Esophagus squamous epithelium (tissue), 5 donors: ENCODE data around the gene ARHGEF28. TPM values are rescaled to one million over a fixed set of nuclear protein-coding genes. Genes with fewer than 3 reads are reported as not detected.

Experiments used
- DNase-seq: peaks from one replicate; lab custom pipeline; 2025; lab: John Stamatoyannopoulos, UW
- H3K27ac ChIP-seq, 4 donors: fragments of 200-600 bp; sonication (generic); one replicate each; pipeline ENCODE4 v1.5.1; 2016 to 2019; ENCODE audit warnings: mild to moderate bottlenecking in 1 of 4
- H3K27me3 ChIP-seq, 4 donors: fragments of 200-600 bp; sonication (generic); 1 replicate in 3 of 4; 2 replicates in 1 of 4; pipeline versions ENCODE4 v1.5.1 to v1.6.0; 2017 to 2021; ENCODE audit warnings: antibody characterized with exemption in 1 of 4
- H3K36me3 ChIP-seq, 3 donors: fragments of 200-600 bp; sonication (generic); one replicate each; pipeline ENCODE4 v1.5.1; 2016 to 2019
- H3K4me1 ChIP-seq, 3 donors: fragments of 200-600 bp; sonication (generic); one replicate each; pipeline ENCODE4 v1.5.1; 2017 to 2019
- H3K4me3 ChIP-seq, 4 donors: fragments of 200-600 bp; sonication (generic); 1 replicate in 3 of 4; 2 replicates in 1 of 4; pipeline ENCODE4 v1.5.1; 2016 to 2019; ENCODE audit warnings: mild to moderate bottlenecking in 2 of 4, moderate library complexity in 1 of 4
- H3K9me3 ChIP-seq, 3 donors: fragments of 200-600 bp; sonication (generic); one replicate each; pipeline ENCODE4 v1.5.1; 2016 to 2019
- POLR2A ChIP-seq, 4 donors: fragments of 450-650 bp; IDR thresholded peaks; one replicate each; pipeline ENCODE4 v1.6.1; 2017; ENCODE audit warnings: antibody characterized with exemption in 4 of 4, mild to moderate bottlenecking in 4 of 4, moderate library complexity in 3 of 4
- WGBS, 2 donors: methylation state at CpG; one replicate each; pipeline ENCODE4 v1.1.5; 2018; 5-methylcytosine and 5-hydroxymethylcytosine counted together
- intact Hi-C: fragments of 100-400 bp; cut with DNase I; formaldehyde crosslinking; loops from one replicate; pipeline ENCODE4 v1.15.0; 2022
- total RNA-seq, 4 donors: library from RNA; depleted of rRNA; stranded (reverse); fragments of >200 nt; gene quantifications; one replicate each; pipeline ENCODE4 v1.1.0, GENCODE V29; 2016
- TF ChIP-seq, protein P1 (sequence below), 6 experiments: fragments of 450-650 bp in 4 of 6; fragments of 200-600 bp in 2 of 6; sonication (generic) in 2 of 6; IDR thresholded peaks; one replicate each; pipeline ENCODE4 v1.5.1; 2016 to 2019; ENCODE audit warnings: antibody characterized with exemption in 6 of 6, mild to moderate bottlenecking in 4 of 6, moderate library complexity in 4 of 6
- donor health status: DM: yes; HTN: yes; CAD: no.

The ARHGEF28 gene
- total RNA-seq, 4 donors from 2014 or later = 9.2 to 34.3 (median 12.7) TPM

- Histone ChIP-seq H3K4me3 (no peak overlapping the region), H3K27me3 (no peaks in the 10 kb centered on the region), H3K9me3 (no peaks in the 10 kb centered on the region), H3K36me3 (peaks cover 0 to 47% (median 3%) of the 10 kb centered on the region in 3 donors), H3K27ac (no peak overlapping the region), H3K4me1 (peaks cover 0 to 3% (median 0%) of the 10 kb centered on the region in 3 donors)
- intact Hi-C loops = no loop called here
- no peak for DNase-seq
- no peak for TF ChIP-seq POLR2A (IDR thresholded peaks at IDR 0.05)
- TF ChIP-seq, protein P1, sequence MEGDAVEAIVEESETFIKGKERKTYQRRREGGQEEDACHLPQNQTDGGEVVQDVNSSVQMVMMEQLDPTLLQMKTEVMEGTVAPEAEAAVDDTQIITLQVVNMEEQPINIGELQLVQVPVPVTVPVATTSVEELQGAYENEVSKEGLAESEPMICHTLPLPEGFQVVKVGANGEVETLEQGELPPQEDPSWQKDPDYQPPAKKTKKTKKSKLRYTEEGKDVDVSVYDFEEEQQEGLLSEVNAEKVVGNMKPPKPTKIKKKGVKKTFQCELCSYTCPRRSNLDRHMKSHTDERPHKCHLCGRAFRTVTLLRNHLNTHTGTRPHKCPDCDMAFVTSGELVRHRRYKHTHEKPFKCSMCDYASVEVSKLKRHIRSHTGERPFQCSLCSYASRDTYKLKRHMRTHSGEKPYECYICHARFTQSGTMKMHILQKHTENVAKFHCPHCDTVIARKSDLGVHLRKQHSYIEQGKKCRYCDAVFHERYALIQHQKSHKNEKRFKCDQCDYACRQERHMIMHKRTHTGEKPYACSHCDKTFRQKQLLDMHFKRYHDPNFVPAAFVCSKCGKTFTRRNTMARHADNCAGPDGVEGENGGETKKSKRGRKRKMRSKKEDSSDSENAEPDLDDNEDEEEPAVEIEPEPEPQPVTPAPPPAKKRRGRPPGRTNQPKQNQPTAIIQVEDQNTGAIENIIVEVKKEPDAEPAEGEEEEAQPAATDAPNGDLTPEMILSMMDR (IDR thresholded peaks at IDR 0.05) = no peak
- WGBS, 2 donors = 35 to 73% methylated on average over 4 to 7 of the region's 9 CpGs
These were observed 273.1 kb downstream of the ARHGEF28 start for GRCh38 chr5:73899055-73899454.

- DNase-seq = no peak
- no peaks in the 10 kb centered on the region for H3K27me3 ChIP-seq
- TF ChIP-seq, protein P1 (IDR thresholded peaks at IDR 0.05) = no peak
- TF ChIP-seq POLR2A (IDR thresholded peaks at IDR 0.05) = no peak
- H3K4me3 ChIP-seq = no peak overlapping the region
- H3K27ac ChIP-seq = no peak overlapping the region
- H3K4me1 ChIP-seq = peaks cover 0 to 3% (median 0%) of the 10 kb centered on the region in 3 donors
- intact Hi-C loops = loop anchor here (5.0 kb wide), 1 partner anchor 747 kb away; no protein-coding TSS in a partner anchor
- peaks cover 0 to 51% (median 3%) of the 10 kb centered on the region in 3 donors for H3K36me3 ChIP-seq
- WGBS, 2 donors = 84 to 85% methylated on average over 3 of the region's 3 CpGs
- H3K9me3 ChIP-seq = no peaks in the 10 kb centered on the region
These were observed 273.9 kb downstream of the ARHGEF28 start for GRCh38 chr5:73899916-73900315.

- peaks cover 0 to 3% (median 0%) of the 10 kb centered on the region in 3 donors for H3K4me1 ChIP-seq
- H3K27ac ChIP-seq = no peak overlapping the region
- WGBS, 2 donors = 81 to 87% methylated on average over 7 of the region's 7 CpGs
- no peaks in the 10 kb centered on the region for H3K9me3 ChIP-seq
- DNase-seq = no peak
- TF ChIP-seq POLR2A (IDR thresholded peaks at IDR 0.05) = no peak
- TF ChIP-seq, protein P1 (IDR thresholded peaks at IDR 0.05) = no peak
- peaks cover 0 to 49% (median 3%) of the 10 kb centered on the region in 3 donors for H3K36me3 ChIP-seq
- H3K4me3 ChIP-seq = no peak overlapping the region
- H3K27me3 ChIP-seq = no peaks in the 10 kb centered on the region
- intact Hi-C loops = loop anchor here (5.0 kb wide), 1 partner anchor 747 kb away; no protein-coding TSS in a partner anchor
These were observed 274.6 kb downstream of the ARHGEF28 start for GRCh38 chr5:73900566-73900965.

- peaks cover 0 to 44% (median 3%) of the 10 kb centered on the region in 3 donors for H3K36me3 ChIP-seq
- WGBS, 2 donors = 24 to 40% methylated on average over 10 to 11 of the region's 13 CpGs
- no peaks in the 10 kb centered on the region for H3K27me3 ChIP-seq
- DNase-seq = no peak
- H3K4me1 ChIP-seq = peaks cover 0 to 6% (median 0%) of the 10 kb centered on the region in 3 donors
- no peak overlapping the region for H3K4me3 ChIP-seq
- H3K27ac ChIP-seq = no peak overlapping the region
- TF ChIP-seq POLR2A (IDR thresholded peaks at IDR 0.05) = no peak
- TF ChIP-seq, protein P1 (IDR thresholded peaks at IDR 0.05) = no peak
- intact Hi-C loops = loop anchor here (5.0 kb wide), 1 partner anchor 746 kb away; no protein-coding TSS in a partner anchor
- H3K9me3 ChIP-seq = no peaks in the 10 kb centered on the region
These were observed 275.0 kb downstream of the ARHGEF28 start for GRCh38 chr5:73901043-73901442.

DNA sequence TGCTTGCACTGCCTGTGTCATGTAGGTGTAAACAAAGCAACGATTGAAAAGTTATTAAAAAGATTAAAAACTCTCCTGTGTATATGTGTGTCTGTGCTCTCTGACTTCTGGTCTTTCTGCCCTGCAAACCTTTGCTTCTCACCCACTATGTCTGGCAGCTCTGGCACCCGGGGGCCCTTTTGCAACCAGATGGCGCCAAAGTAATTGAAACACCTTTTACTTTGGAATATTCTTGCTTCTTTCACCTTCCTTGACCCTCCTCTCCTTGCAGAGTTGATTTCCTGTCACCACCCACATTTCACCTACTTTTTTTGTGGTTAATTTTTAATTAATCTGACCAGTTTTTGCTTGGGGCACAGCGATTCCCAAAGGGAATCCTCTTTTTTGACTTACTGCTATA lies 275.5 kb downstream of the ARHGEF28 start:
- WGBS, 2 donors = 24 to 49% methylated on average over 4 of the region's 4 CpGs
- peaks cover 0 to 42% (median 3%) of the 10 kb centered on the region in 3 donors for H3K36me3 ChIP-seq
- no peak for TF ChIP-seq POLR2A (IDR thresholded peaks at IDR 0.05)
- TF ChIP-seq, protein P1 (IDR thresholded peaks at IDR 0.05) = no peak
- H3K27me3 ChIP-seq = no peaks in the 10 kb centered on the region
- H3K4me3 ChIP-seq = no peak overlapping the region
- DNase-seq = no peak
- H3K27ac ChIP-seq = no peak overlapping the region
- intact Hi-C loops = loop anchor here (5.0 kb wide), 1 partner anchor 746 kb away; no protein-coding TSS in a partner anchor
- H3K9me3 ChIP-seq = no peaks in the 10 kb centered on the region
- H3K4me1 ChIP-seq = peaks cover 0 to 9% (median 0%) of the 10 kb centered on the region in 3 donors
